Measurements from ENCODE around the gene RHOD. TPM values are rescaled to one million over a fixed set of nuclear protein-coding genes. Genes with fewer than 3 reads are reported as not detected.

The RHOD gene, protein sequence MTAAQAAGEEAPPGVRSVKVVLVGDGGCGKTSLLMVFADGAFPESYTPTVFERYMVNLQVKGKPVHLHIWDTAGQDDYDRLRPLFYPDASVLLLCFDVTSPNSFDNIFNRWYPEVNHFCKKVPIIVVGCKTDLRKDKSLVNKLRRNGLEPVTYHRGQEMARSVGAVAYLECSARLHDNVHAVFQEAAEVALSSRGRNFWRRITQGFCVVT
- total RNA-seq: 19.1 to 20.7 TPM (median 19.5 TPM) in 3 replicates

- TF ChIP-seq CTCF (IDR thresholded peaks at IDR 0.05; ENCODE audit: unreplicated experiment): no peak
- H3K36me3 Mint-ChIP-seq: no peaks in the 10 kb centered on the region
- H3K9me3 Mint-ChIP-seq: no peaks in the 10 kb centered on the region
- peak; percentile 49 to 80 for DNase-seq (ENCODE audit: low spot score in 2 of 2, unreplicated experiment in 2 of 2)
- H3K27me3 Mint-ChIP-seq (ENCODE audit: low read depth): no peaks in the 10 kb centered on the region
- peak within 1 kb of the TSS; percentile 78 for H3K4me3 Mint-ChIP-seq
- H3K4me1 Mint-ChIP-seq: peaks cover 24% of the 10 kb centered on the region
- H3K27ac Mint-ChIP-seq: peak within 1 kb of the TSS; percentile 78
Observed at GRCh38 chr11:67056267-67057204, at the start of gene RHOD. Gene RHOD, plus strand, starts transcription at chr11:67056847. Its CDS starts 56 bp downstream, at chr11:67056903.

DNA sequence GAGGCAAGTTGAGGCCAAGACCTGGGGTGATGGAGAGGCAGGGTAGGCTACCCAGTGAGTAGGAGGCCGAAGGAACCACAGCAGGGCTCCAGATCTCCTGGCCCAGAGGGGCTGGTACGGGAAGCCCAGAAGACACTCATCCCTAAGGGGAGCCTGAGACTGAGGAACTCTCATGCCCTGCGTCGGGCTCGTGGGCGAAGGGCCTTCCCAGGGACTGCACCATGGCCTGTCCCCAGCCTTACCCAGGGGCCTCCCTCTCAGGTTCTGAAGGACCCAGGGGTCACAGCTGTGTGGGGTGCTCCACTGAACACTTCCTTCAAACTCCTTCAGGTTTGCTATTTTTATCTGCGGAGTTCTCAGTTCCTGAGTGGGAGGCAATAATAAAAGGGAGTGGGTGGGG, 49.5 kb upstream of the RHOD start:
- no peak for TF ChIP-seq CTCF (IDR thresholded peaks at IDR 0.05; ENCODE audit: unreplicated experiment)
- Mint-ChIP-seq H3K27me3 (ENCODE audit: low read depth) (no peaks in the 10 kb centered on the region), H3K27ac (no peak overlapping the region), H3K36me3 (no peaks in the 10 kb centered on the region), H3K4me1 (peaks cover 5% of the 10 kb centered on the region), H3K9me3 (no peaks in the 10 kb centered on the region), H3K4me3 (no peak overlapping the region)
- no peak for DNase-seq (ENCODE audit: low spot score in 2 of 2, unreplicated experiment in 2 of 2)

GRCh38 chr11:67010296-67010905, 46.2 kb upstream of the RHOD start:
- H3K27ac Mint-ChIP-seq: no peak overlapping the region
- H3K9me3 Mint-ChIP-seq: no peaks in the 10 kb centered on the region
- H3K36me3 Mint-ChIP-seq: no peaks in the 10 kb centered on the region
- H3K27me3 Mint-ChIP-seq (ENCODE audit: low read depth): no peaks in the 10 kb centered on the region
- H3K4me3 Mint-ChIP-seq: no peak overlapping the region
- TF ChIP-seq CTCF (IDR thresholded peaks at IDR 0.05; ENCODE audit: unreplicated experiment): no peak
- no peaks in the 10 kb centered on the region for H3K4me1 Mint-ChIP-seq
- no peak for DNase-seq (ENCODE audit: low spot score in 2 of 2, unreplicated experiment in 2 of 2)

DNA sequence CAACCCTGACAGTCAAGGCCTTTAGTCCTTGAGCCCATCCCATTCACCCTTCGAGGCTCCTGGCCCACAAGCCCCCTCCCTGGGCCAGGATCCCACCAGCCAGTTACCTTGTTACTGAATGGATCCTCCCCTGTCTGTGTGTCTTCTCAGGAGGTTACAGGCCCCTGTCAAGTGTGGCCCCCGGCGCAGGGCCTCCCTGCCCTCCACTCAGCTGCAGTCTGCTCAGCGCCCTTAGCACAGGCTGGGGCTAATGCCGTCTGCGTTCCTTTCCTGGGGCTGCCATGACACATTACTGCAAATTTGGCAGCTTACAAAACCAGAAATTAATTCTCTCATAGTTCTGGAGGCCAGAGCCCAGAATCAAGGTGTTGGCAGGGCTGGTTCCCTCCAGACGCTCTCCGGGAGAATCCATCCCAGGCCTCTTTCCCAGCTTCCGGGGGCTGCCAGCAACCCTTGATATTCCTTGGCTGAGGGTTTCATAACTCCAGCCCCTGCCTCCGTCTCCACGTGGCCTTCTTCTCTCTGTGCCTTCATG, 43.1 kb upstream of the RHOD start:
- no peaks in the 10 kb centered on the region for H3K36me3 Mint-ChIP-seq
- no peak for DNase-seq (ENCODE audit: low spot score in 2 of 2, unreplicated experiment in 2 of 2)
- no peak overlapping the region for H3K4me3 Mint-ChIP-seq
- TF ChIP-seq CTCF (IDR thresholded peaks at IDR 0.05; ENCODE audit: unreplicated experiment): no peak
- H3K27me3 Mint-ChIP-seq (ENCODE audit: low read depth): no peaks in the 10 kb centered on the region
- H3K9me3 Mint-ChIP-seq: no peaks in the 10 kb centered on the region
- no peak overlapping the region for H3K27ac Mint-ChIP-seq
- no peaks in the 10 kb centered on the region for H3K4me1 Mint-ChIP-seq

- no peak for DNase-seq (ENCODE audit: low spot score in 2 of 2, unreplicated experiment in 2 of 2)
- Mint-ChIP-seq H3K27me3 (ENCODE audit: low read depth) (no peaks in the 10 kb centered on the region), H3K9me3 (peaks cover 3% of the 10 kb centered on the region), H3K36me3 (no peaks in the 10 kb centered on the region), H3K4me3 (no peak overlapping the region), H3K4me1 (no peaks in the 10 kb centered on the region), H3K27ac (no peak overlapping the region)
- TF ChIP-seq CTCF (IDR thresholded peaks at IDR 0.05; ENCODE audit: unreplicated experiment): no peak
Observed at GRCh38 chr11:67014343-67014742, 42.3 kb upstream of the RHOD start.

All from mesothelial cell of epicardium (in vitro differentiated cells).